Thoracic aorta (tissue), 2 donors: ENCODE results near the gene RFTN1. TPM values are rescaled to one million over a fixed set of nuclear protein-coding genes. Genes with fewer than 3 reads are reported as not detected.

Source experiments
- ATAC-seq: fragments of 150-250 bp; one replicate; pipeline ENCODE4 v1.8.0; 2017; ENCODE audit warnings: low read depth; ENCODE audit not compliant: insufficient number of reproducible peaks, low FRiP score
- DNase-seq: peaks from one replicate; pipeline ENCODE4 v3.0.0-alpha.2; 2020; ENCODE audit warnings: low spot score
- H3K27ac ChIP-seq, 2 donors: fragments of 200-600 bp; sonication (generic); 1 replicate in 1 of 2; 2 replicates in 1 of 2; pipeline ENCODE4 v1.5.1; 2016; ENCODE audit warnings: mild to moderate bottlenecking in 2 of 2, moderate library complexity in 2 of 2
- H3K27me3 ChIP-seq: fragments of 200-600 bp; sonication (generic); replicated peaks from 2 replicates; pipeline ENCODE4 v1.6.0; 2016; ENCODE audit warnings: mild to moderate bottlenecking; ENCODE audit not compliant: insufficient read depth
- H3K36me3 ChIP-seq: fragments of 200-600 bp; sonication (generic); one replicate; pipeline ENCODE4 v1.5.1; 2016
- H3K4me1 ChIP-seq, 2 donors: fragments of 200-600 bp; sonication (generic); 1 replicate in 1 of 2; 2 replicates in 1 of 2; pipeline versions ENCODE4 v1.5.1 to v1.6.0; 2016; ENCODE audit warnings: low read depth in 2 of 2, mild to moderate bottlenecking in 1 of 2; ENCODE audit not compliant: control insufficient read depth in 1 of 2
- H3K4me3 ChIP-seq: fragments of 200-600 bp; sonication (generic); 2 replicates; pipeline ENCODE4 v1.5.1; 2016; ENCODE audit warnings: mild to moderate bottlenecking
- H3K9me3 ChIP-seq: fragments of 200-600 bp; sonication (generic); 2 replicates; pipeline ENCODE4 v1.5.1; 2016
- CTCF ChIP-seq: fragments of 200-600 bp; sonication (generic); IDR thresholded peaks from one replicate; pipeline ENCODE4 v1.5.1; 2019; ENCODE audit warnings: antibody characterized with exemption
- total RNA-seq, 2 donors: library from RNA; depleted of rRNA; stranded (reverse); fragments of >200 nt; gene quantifications; one replicate each; pipeline versions ENCODE4 v1.1.0 to v1.2.3, GENCODE V29; 2016

Gene RFTN1
- total RNA-seq, 2 donors from 2014 or later = 69.7 to 108 TPM

DNA sequence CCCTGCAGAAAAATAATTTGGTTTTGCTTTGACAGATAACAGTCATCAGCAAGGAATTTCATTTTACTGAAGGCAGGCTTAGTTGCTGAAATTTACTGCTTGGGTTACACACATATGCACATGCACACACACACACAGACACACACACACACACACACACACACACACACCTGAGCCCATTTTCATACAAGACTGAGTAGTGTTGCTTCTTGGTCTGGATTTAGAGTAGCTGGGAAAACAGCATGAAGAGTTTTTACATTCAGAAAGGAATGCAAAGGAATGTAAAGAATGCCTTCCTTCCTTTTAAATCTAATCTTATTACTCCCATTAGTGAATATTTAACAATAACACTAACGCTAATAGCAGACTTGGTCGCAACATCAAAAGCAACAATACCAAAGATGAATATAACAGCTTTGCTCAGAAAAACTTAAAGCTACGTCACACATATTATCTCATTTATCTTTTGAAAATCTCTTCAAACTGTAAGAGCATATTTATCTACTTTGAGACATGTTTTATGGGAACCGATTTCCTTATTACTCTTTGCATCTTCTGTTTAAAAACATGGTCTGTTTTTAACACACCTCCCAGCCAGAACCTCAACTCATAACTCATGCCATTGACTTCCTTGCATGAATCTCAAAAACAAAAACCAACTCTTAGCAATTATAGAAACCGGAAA lies 32.5 kb downstream of the RFTN1 start:
- Histone ChIP-seq H3K36me3 (no peaks in the 10 kb centered on the region), H3K4me1 (peaks cover 19 to 65% of the 10 kb centered on the region in 2 donors), H3K4me3 (peak overlapping the region; percentile 26), H3K27ac (peak overlapping the region in 1 of 2 donors; percentile 58), H3K9me3 (no peaks in the 10 kb centered on the region), H3K27me3 (no peaks in the 10 kb centered on the region)
- ATAC-seq (no peak), DNase-seq (no peak)
- no peak for TF ChIP-seq CTCF

DNA sequence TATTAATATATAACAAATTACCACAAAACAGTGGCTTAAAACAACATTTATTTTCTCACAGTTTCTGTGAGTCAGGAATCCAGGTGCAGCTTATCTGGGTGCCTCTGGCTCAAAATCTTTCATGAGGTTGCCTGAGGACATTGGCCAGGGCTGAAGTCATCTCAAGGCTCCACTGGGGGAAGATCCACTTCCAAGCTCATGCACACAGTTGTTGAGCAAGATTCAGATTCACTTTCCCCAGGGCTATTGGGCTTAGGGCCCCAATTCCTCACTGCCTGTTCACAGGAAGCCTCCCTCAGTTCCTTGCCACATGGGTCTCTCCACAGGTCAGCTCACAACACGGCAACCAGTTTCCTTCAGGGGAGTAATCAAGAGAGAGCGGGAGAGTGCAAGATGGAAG lies 35.0 kb downstream of the RFTN1 start:
- peaks cover 22 to 66% of the 10 kb centered on the region in 2 donors for H3K4me1 ChIP-seq
- TF ChIP-seq CTCF = no peak
- ATAC-seq (no peak), DNase-seq (no peak)
- no peaks in the 10 kb centered on the region for H3K27me3 ChIP-seq
- H3K36me3 ChIP-seq = no peaks in the 10 kb centered on the region
- no peak overlapping the region for H3K4me3 ChIP-seq
- H3K27ac ChIP-seq = no peak overlapping the region
- H3K9me3 ChIP-seq = no peaks in the 10 kb centered on the region

DNA sequence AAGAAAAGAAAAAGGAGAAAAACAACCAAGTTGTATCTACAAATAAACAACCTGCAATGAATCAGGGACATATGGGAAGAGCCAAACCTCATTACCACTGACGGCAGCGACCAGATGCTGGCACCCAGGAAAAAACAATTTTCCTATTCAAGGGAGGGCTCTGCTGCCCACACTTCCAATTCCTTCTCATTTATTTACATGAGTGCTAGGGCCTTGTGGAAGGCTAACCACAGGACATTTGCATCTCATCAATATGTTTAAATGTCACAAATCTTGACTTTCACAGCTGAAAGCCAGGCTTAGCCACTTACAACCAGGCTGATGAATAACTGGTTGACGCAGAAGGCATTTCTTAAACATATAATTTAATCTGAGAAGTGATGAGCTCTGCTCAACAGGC lies 36.0 kb downstream of the RFTN1 start:
- no peaks in the 10 kb centered on the region for H3K9me3 ChIP-seq
- no peak for ATAC-seq
- H3K36me3 ChIP-seq = no peaks in the 10 kb centered on the region
- H3K27me3 ChIP-seq = no peaks in the 10 kb centered on the region
- H3K27ac ChIP-seq = no peak overlapping the region
- TF ChIP-seq CTCF = no peak
- H3K4me3 ChIP-seq = no peak overlapping the region
- DNase-seq = no peak
- peaks cover 22 to 57% of the 10 kb centered on the region in 2 donors for H3K4me1 ChIP-seq

DNA sequence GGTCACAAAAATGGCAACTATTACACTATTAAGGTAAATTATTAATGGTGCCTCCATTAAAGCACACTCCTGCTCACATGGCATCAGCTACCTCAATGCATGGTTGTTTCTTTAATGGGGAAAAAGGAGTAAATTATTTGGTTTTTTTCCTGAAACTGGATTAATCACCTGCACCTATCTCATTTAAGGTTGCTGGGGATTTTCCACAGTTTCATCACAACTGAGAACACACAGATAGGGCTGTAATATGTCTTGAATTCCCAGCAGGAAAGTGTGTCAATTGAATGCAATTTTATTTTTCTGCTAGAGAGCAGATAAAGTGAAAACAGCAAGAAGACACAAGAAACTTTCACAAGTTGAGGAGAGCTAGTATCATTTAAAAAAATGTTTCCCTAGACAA lies 36.4 kb downstream of the RFTN1 start:
- Histone ChIP-seq H3K4me1 (peaks cover 19 to 53% of the 10 kb centered on the region in 2 donors), H3K27me3 (no peaks in the 10 kb centered on the region), H3K36me3 (no peaks in the 10 kb centered on the region), H3K27ac (no peak overlapping the region), H3K9me3 (no peaks in the 10 kb centered on the region), H3K4me3 (no peak overlapping the region)
- no peak for TF ChIP-seq CTCF
- no peak for ATAC-seq
- DNase-seq = no peak

DNA sequence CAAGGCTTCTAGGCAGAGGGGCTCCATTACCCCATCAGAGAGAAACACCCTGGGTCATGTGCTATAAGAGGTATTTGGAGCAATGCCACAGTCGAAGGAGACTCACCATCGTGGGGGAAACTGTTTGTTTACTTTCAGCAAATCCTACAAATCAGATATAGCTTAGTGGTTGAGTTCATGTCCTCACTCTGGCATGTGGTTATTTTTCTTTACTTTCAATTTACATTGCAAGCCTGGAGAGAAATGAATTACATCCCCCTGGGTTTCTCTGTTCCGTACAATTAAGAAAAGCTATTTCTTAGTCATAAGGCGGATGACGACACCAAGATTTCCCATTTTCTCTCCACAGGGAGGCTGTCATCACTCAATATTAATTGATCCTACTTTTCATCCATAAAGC lies 36.9 kb downstream of the RFTN1 start:
- H3K27ac ChIP-seq = no peak overlapping the region
- H3K4me3 ChIP-seq = no peak overlapping the region
- H3K9me3 ChIP-seq = no peaks in the 10 kb centered on the region
- TF ChIP-seq CTCF = no peak
- DNase-seq (no peak), ATAC-seq (no peak)
- peaks cover 15 to 48% of the 10 kb centered on the region in 2 donors for H3K4me1 ChIP-seq
- H3K27me3 ChIP-seq = no peaks in the 10 kb centered on the region
- H3K36me3 ChIP-seq = no peaks in the 10 kb centered on the region
